Erythroblast (primary cell): ENCODE measurements around the gene GALNT18.

ENCODE experiments used
- GATA1 ChIP-seq: IDR thresholded peaks from 2 replicates; pipeline ENCODE4 v1.6.1; 2011; ENCODE audit warnings: low read depth, mild to moderate bottlenecking, control low read depth, low read length, moderate library complexity
- POLR2A ChIP-seq: IDR thresholded peaks from 2 replicates; pipeline ENCODE4 v1.6.1; 2011; ENCODE audit warnings: mild to moderate bottlenecking, low read length

DNA sequence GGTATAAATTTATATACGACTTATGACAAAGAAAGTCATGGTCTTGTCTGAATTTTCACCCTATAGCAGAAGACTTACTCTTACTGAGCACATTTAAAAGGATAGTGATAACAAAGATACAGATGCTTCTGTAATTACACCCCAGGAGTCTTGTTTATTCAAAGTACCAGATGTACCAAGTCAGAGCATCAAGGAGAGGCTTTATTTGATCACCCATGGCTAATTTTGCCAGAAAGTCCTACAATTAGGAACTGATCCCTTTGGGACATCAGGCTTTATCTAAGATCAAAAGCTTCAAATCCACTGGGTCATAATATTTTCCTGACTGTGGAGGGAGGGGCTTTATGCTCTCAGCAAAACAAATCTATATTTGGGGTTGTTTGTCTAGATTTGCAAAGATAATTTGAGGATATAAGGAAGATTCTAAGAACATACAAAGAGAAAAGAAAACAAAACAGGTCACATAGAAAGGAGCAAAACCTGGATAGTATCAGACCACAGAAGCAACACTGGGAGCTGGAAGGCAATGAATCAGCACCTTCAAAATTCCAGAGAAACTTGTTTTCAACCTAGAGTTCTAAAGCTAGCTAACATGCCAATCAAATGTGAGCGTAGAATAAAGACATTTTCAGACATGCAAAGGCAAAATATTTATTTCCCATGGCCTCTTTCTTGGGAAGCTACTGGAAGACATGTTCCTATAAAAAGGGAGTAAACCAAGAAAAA, 143.9 kb downstream of the GALNT18 start:
- TF ChIP-seq POLR2A: no peak
- no peak for TF ChIP-seq GATA1
